GM19372 (cell line): Measurements from ENCODE around the gene TRAF3.
"Not testable (repeated sequence)": the region's sequence is repeated elsewhere in the genome, so short reads cannot be mapped to it uniquely, and the experiment has no call there.

Source experiments
- ATAC-seq: cut with Tn5 transposase; IDR thresholded peaks from one replicate; pipeline ENCODE4 v1.9.1; 2021; ENCODE audit warnings: mild to moderate bottlenecking, low read depth, moderate library complexity; ENCODE audit not compliant: unreplicated experiment

The TRAF3 gene

DNA sequence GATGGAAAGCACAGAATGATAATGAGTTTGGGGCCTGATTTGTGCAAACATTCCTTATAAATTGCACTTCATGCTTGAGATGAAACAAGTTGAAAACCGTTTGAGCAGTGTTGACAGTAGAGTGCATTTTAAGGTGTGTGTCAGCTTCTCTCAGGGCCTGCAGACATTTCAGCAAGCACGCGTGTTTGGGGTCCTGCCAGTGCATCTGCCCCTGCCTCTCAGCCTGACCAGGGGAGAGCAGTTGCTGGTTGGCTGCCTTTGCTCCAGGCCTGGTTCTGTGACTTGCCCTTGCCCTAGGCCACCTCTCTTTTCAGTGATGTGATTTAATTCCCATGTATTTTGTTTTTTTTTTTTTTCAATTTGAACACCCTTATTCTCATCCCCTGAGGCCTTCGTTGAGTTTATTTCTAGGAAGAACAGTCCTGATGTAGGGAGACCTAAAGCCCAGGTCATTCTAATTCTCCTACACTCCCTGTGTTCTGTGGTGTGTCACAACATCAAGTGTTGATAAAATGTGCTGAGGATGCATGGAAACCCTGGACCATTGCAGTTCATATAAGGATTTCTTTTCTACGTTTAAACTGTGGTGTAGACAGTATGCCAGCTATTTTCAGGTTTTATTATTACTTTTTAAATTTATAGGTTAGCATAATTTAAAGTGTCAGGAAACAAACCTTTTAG is 105.1 kb downstream of the TRAF3 start:
- ATAC-seq: no peak

DNA sequence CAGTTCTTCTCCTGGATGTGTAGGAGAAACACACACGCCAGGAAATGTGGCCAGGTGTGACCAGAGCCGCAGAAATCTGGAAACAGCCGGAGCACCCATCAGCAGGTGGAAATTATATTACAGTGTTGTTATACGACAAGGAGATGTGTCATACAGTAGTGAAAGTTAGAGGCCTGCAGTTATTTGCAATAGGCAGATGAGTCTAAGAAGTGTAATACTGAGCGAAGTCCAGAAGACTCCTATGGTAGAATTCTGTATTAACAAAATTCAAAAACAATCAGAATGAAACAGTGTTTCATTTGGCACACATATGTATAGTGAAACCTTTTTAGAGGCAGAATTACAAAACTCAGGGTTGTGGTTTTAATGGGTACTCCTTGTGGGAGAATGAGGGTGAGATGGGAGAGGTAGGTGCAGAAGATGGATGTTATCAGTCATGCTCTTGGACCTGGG is 105.9 kb downstream of the TRAF3 start:
- no peak for ATAC-seq

DNA sequence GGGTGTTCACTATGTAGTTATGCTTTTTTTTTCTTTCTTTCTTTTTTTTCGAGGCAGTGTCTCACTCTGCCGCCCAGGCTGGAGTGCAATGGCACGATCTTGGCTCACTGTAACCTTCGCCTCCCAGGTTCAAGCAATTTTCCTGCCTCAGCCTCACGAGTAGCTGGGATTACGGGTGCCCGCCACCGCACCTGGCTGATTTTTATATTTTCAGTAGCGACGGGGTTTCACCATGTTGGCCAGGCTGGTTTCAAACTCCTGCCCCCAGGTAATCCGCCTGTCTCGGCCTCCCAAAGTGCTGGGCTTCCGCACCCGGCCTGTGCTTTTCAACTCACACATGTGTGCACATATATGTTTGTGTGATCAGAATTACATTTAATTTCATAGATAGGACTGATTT is 106.3 kb downstream of the TRAF3 start:
- no peak for ATAC-seq

- ATAC-seq: no peak
These were observed 108.6 kb downstream of the TRAF3 start for GRCh38 chr14:102885737-102886447.

- no peak for ATAC-seq
These were observed 111.5 kb downstream of the TRAF3 start for GRCh38 chr14:102888748-102889147.

- no peak for ATAC-seq
These were observed 112.4 kb downstream of the TRAF3 start for GRCh38 chr14:102889615-102890014.

GRCh38 chr14:102891111-102891510 is 113.9 kb downstream of the TRAF3 start:
- ATAC-seq: no peak

GRCh38 chr14:102891556-102891955 is 114.3 kb downstream of the TRAF3 start:
- no peak for ATAC-seq

DNA sequence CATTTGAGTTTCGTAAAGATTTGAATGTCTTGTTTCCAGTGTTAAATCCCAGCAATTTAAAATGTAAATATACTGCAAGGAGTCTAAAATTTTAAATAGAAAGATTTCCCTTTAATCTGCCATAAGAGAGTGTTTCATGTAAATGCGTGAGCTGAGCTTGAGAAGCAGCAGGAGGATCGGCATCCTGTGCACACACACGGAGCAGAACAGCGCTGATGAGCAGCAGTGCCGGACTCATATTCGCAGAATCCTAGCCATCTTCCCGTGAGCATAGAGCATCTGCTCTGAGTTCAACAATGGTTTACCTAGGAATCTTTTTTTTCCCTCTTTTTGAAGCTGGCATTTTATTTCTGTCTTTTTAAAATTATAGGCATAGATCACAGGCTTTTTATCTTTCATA is 115.4 kb downstream of the TRAF3 start:
- no peak for ATAC-seq

GRCh38 chr14:102893452-102893851 is 116.2 kb downstream of the TRAF3 start:
- ATAC-seq: no peak

DNA sequence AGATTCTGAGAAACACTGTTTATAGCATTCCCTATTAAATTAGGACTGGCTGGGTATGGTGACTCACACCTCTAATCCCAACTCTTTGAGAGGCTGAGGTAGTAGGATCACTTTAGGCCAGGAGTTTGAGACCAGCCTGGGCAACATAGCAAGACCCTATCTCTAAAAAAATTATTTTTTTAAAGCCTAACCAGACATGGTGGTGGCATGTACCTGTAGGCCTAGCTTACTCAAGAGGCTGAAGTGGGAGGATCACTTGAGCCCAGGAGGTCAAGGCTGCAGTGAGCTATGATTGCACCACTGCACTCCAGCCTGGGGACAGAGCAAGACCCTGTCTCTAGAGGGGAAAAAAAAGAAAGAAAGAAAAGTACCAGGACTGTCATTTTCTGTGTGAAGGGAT is 119.5 kb downstream of the TRAF3 start:
- not testable (repeated sequence) for ATAC-seq

DNA sequence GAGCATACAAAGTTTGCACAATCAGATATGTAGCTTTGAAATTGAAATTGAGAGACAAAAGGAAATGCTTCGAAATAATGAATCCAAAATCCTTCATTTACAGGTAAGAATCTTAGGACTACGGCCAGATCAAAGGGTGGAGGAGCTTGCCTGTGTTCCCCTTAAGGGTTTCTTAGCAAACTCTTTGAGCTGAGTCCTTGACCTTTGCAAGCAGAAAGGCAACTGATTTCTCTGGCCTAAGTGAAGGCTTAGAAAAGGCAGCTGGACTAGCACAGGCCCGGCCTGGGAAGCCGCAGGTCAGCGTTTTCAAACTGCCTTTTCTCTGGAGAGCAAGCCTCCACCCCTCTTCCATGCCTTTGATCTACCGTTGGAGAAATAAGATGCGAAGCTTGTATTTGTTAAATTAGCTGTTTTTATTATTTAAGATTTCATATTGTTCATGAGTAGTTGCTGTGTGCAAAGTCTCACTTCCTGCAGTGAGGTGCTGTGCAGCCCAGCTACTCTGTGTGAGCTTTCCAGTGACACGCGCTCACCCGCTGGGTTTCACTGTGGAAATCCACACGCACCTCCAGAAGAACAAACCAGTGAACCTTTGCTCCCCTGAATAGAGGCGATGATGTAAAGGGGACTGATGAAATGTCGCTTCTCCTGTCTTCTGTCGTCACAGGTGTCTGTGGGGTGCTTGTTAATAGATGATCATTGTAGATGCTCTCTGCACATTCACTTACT is 120.2 kb downstream of the TRAF3 start:
- ATAC-seq: no peak

- no peak for ATAC-seq
These were observed 121.0 kb downstream of the TRAF3 start for GRCh38 chr14:102898298-102898697.

- ATAC-seq: no peak
These were observed 121.7 kb downstream of the TRAF3 start for GRCh38 chr14:102898776-102899515.

- no peak for ATAC-seq
These were observed 122.3 kb downstream of the TRAF3 start for GRCh38 chr14:102899516-102899900.

DNA sequence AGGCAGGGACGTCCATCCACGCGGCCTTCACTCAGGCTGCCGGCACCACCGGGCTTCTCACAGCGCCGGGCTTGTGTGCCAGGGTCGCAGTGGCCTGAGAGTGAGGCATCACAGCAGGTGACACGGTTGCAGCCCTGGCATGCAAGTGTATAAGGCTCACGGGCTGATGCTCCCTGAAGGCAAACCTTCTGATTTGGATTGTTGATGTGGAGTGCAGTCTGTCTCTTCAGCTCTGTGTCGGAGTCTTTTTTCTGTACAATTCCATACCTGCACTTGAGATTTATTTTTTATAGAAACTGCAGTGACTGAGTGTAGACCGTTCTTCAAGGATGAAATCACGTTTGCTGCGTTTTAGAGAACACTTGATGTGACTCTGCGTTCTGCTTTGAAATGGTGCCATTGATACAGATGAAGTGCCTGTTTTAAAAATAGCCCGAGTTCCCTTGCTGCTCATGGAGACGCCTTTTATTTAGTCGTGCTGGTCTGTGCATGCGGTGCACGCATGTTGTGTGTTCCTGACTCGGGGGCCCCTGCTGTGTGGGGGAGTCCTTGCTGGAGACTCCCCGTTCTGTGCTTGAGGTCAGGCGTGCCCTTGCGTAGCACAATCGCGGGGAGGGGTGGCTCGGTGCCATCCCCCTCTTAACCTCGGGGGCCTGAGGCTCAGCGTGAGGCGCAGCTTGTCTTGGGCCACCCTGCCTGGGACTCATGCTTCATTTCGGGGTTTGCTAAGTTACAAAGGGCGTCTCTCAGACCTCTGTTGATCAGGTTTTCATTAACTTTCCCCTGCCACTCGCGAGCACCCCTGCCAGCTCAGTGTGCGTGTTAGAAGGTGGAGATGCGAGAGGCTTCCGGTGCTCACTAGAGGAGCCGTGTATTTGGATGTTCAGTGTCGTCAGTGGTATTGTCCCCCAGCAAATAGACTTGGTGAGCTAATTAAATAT is 123.7 kb downstream of the TRAF3 start:
- peak; percentile 59 for ATAC-seq

DNA sequence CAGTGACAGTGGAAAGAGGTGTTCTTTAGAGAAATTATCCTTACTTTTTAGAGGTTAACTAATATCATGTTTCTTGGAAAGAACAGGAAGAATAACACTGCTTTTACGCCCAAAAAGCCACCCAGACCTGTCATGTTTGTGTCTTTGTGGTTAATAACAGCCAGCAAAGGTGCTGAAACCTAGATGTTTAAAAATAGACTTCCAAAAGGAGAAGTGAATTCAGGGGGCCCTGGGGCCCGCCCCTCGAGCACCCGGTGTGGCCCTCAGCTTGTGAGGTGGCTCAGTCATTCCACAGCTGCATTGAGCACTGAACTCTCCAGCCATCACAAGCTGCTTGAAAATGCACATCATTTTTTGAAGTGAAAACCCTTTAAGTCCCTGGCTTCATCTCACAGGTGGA is 124.4 kb downstream of the TRAF3 start:
- peak; percentile 70 for ATAC-seq

DNA sequence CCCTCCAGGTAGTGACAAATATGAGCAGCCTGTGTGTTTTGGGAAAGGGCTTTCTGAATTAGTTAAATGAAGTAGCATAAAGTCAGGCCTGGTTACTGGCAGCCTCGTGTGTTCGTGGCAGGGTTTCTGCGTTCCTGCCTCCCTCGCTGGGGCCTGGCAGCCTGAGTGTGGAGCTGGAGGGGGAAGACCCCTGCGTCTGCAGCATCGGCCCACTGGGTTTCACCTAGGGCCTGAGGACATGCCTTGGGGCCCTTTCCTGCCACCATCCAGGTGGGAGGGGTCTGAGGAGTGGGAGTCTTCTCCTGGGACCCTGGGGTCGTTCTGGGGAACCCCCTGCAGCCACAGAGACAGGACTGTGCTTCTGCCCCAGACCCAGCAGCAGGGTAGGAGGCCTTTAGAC is 124.8 kb downstream of the TRAF3 start:
- ATAC-seq: no peak

DNA sequence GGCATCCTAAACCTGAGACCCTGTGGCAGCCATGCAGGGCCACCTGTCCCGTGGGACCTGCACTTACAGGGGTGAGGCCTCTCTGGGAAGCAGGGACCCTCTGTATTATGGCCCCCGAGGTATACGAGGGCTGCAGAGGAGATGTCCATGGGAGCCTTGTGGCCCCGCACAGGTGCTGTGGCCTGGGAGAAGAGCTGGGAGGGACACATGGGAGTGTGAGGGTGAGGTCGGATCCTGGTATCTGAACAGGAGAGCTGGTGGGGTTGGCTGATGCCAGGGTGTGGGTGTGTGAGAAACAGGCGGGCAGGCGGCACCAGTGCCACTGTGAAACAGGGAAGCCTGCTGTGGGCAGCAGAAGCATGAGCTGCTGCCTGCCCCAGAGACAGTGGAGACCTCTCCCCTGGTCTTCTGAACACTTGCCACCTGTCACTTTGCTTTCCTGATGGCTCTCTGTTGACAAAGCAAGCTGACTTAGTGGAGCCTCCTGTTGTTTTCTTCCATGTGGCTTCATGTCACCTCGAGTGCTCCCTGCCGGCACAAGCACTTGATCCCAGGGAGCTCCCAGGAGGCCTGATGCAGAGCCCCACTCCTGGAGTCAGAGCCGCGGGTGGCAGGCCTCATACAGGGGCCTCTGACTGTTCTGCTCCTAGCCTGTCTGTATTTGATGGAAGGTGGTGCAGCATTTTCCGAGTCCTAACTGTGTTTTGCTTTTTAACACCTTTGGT is 125.4 kb downstream of the TRAF3 start:
- no peak for ATAC-seq
